GM23248 (cell line): ENCODE data around the gene MAPT. TPM values are rescaled to one million over a fixed set of nuclear protein-coding genes. Genes with fewer than 3 reads are reported as not detected.

Source experiments
- DNase-seq: peaks from one replicate; pipeline ENCODE4 v3.0.0-alpha.2; 2015
- H2AFZ ChIP-seq: fragments of 200-600 bp; sonication (generic); 2 replicates; pipeline ENCODE4 v1.6.1; 2016; ENCODE audit warnings: antibody characterized with exemption
- H3F3A ChIP-seq: fragments of 200-600 bp; sonication (generic); 2 replicates; pipeline ENCODE4 v1.6.1; 2016; ENCODE audit warnings: mild to moderate bottlenecking, antibody characterized with exemption, mixed run types; ENCODE audit not compliant: insufficient read depth
- H3K27ac ChIP-seq: fragments of 200-600 bp; sonication (generic); 2 replicates; pipeline ENCODE4 v1.5.1; 2016; ENCODE audit warnings: mild to moderate bottlenecking
- H3K27me3 ChIP-seq: fragments of 200-600 bp; sonication (generic); replicated peaks from 2 replicates; pipeline ENCODE4 v1.6.1; 2016; ENCODE audit warnings: mild to moderate bottlenecking; ENCODE audit not compliant: insufficient read depth
- H3K36me3 ChIP-seq: fragments of 200-600 bp; sonication (generic); 2 replicates; pipeline ENCODE4 v1.6.1; 2016; ENCODE audit warnings: low read depth, mild to moderate bottlenecking
- H3K4me1 ChIP-seq: fragments of 200-600 bp; sonication (generic); 2 replicates; pipeline ENCODE4 v1.6.1; 2016; ENCODE audit warnings: mild to moderate bottlenecking; ENCODE audit not compliant: insufficient read depth
- H3K4me2 ChIP-seq: fragments of 200-600 bp; sonication (generic); one replicate; pipeline ENCODE4 v1.6.1; 2016; ENCODE audit warnings: mild to moderate bottlenecking; ENCODE audit not compliant: unreplicated experiment
- H3K4me3 ChIP-seq: fragments of 200-600 bp; sonication (generic); 2 replicates; pipeline ENCODE4 v1.5.1; 2016; ENCODE audit warnings: mild to moderate bottlenecking
- H3K79me2 ChIP-seq: fragments of 200-600 bp; sonication (generic); 2 replicates; pipeline ENCODE4 v1.6.1; 2016; ENCODE audit warnings: mild to moderate bottlenecking; ENCODE audit not compliant: insufficient read depth
- H3K9ac ChIP-seq: fragments of 200-600 bp; sonication (generic); 2 replicates; pipeline ENCODE4 v1.6.1; 2016; ENCODE audit warnings: mild to moderate bottlenecking
- H3K9me2 ChIP-seq: fragments of 200-600 bp; sonication (generic); 2 replicates; pipeline ENCODE4 v1.6.1; 2016; ENCODE audit warnings: mixed run types, mild to moderate bottlenecking, moderate library complexity; ENCODE audit not compliant: insufficient read depth
- H3K9me3 ChIP-seq: fragments of 200-600 bp; sonication (generic); one replicate; pipeline ENCODE4 v1.6.1; 2017; ENCODE audit warnings: low read depth
- H4K20me1 ChIP-seq: fragments of 200-600 bp; sonication (generic); 2 replicates; pipeline ENCODE4 v1.6.0; 2016; ENCODE audit not compliant: insufficient read depth
- EZH2 ChIP-seq: fragments of 200-600 bp; sonication (generic); IDR thresholded peaks from 2 replicates; pipeline ENCODE4 v1.6.1; 2018; ENCODE audit warnings: antibody characterized with exemption, mild to moderate bottlenecking; ENCODE audit not compliant: insufficient read depth, poor library complexity, severe bottlenecking
- EZH2phosphoT487 ChIP-seq: fragments of 200-600 bp; sonication (generic); IDR thresholded peaks from 2 replicates; pipeline ENCODE4 v1.6.1; 2018; ENCODE audit warnings: antibody characterized with exemption, moderate library complexity, mild to moderate bottlenecking, low read depth; ENCODE audit not compliant: insufficient read depth
- WGBS, 2 experiments: methylation state at CpG; one replicate each; pipeline ENCODE4 v1.1.6; 2015 to 2017; ENCODE audit warnings: low lambda C conversion rate in 2 of 2, low coverage in 1 of 2; ENCODE audit errors: missing lambda C conversion rate in 2 of 2; 5-methylcytosine and 5-hydroxymethylcytosine counted together
- in situ Hi-C: fragments of 300-500 bp; cut with MboI; formaldehyde crosslinking; loops from 2 replicates; pipeline ENCODE4 v1.15.0; 2020
- polyA plus RNA-seq: library from polyadenylated mRNA; unstranded; fragments of >200 nt; fragmentation: Nextera tagmentation; extraction: Ambion mirVana; gene quantifications from 2 replicates; pipeline ENCODE4 v1.2.1, GENCODE V29; 2016
- total RNA-seq: library from RNA; depleted of rRNA; stranded (reverse); fragments of >200 nt; shearing (Covaris generic); gene quantifications from 2 replicates; pipeline ENCODE4 v1.2.3, GENCODE V29; 2014

The MAPT gene
- total and polyA plus RNA-seq, 2 experiments from 2014 or later: 0.06 TPM; not detected in 1

- no peaks in the 10 kb centered on the region for H3K9me3 ChIP-seq
- TF ChIP-seq EZH2: no peak
- no peak for TF ChIP-seq EZH2phosphoT487
- no peak overlapping the region for H2AFZ ChIP-seq
- H4K20me1 ChIP-seq: no peaks in the 10 kb centered on the region
- no peaks in the 10 kb centered on the region for H3K4me1 ChIP-seq
- no peak for DNase-seq
- no peak overlapping the region for H3K4me3 ChIP-seq
- no peaks in the 10 kb centered on the region for H3F3A ChIP-seq
- no peak overlapping the region for H3K4me2 ChIP-seq
- in situ Hi-C loops: no loop called here
- no peaks in the 10 kb centered on the region for H3K9me2 ChIP-seq
- H3K27ac ChIP-seq: no peak overlapping the region
- H3K9ac ChIP-seq: no peak overlapping the region
- peaks cover 8% of the 10 kb centered on the region for H3K27me3 ChIP-seq
- H3K79me2 ChIP-seq: no peaks in the 10 kb centered on the region
- H3K36me3 ChIP-seq: no peaks in the 10 kb centered on the region
- 70 to 73% methylated on average over 18 of the region's 18 CpGs for WGBS, 2 experiments
Measured at GRCh38 chr17:45976755-45977505, 82.6 kb downstream of the MAPT start.

GRCh38 chr17:45977506-45977824, 83.1 kb downstream of the MAPT start:
- H3K27ac ChIP-seq: no peak overlapping the region
- H3K36me3 ChIP-seq: no peaks in the 10 kb centered on the region
- no peak overlapping the region for H3K9ac ChIP-seq
- WGBS, 2 experiments: 60 to 67% methylated on average over 4 of the region's 4 CpGs
- in situ Hi-C loops: no loop called here
- H3K4me1 ChIP-seq: no peaks in the 10 kb centered on the region
- H3K9me2 ChIP-seq: no peaks in the 10 kb centered on the region
- DNase-seq: no peak
- H3F3A ChIP-seq: no peaks in the 10 kb centered on the region
- H2AFZ ChIP-seq: no peak overlapping the region
- TF ChIP-seq EZH2: no peak
- peaks cover 5% of the 10 kb centered on the region for H3K27me3 ChIP-seq
- H3K4me3 ChIP-seq: no peak overlapping the region
- H3K4me2 ChIP-seq: no peak overlapping the region
- H4K20me1 ChIP-seq: no peaks in the 10 kb centered on the region
- H3K9me3 ChIP-seq: no peaks in the 10 kb centered on the region
- no peaks in the 10 kb centered on the region for H3K79me2 ChIP-seq

DNA sequence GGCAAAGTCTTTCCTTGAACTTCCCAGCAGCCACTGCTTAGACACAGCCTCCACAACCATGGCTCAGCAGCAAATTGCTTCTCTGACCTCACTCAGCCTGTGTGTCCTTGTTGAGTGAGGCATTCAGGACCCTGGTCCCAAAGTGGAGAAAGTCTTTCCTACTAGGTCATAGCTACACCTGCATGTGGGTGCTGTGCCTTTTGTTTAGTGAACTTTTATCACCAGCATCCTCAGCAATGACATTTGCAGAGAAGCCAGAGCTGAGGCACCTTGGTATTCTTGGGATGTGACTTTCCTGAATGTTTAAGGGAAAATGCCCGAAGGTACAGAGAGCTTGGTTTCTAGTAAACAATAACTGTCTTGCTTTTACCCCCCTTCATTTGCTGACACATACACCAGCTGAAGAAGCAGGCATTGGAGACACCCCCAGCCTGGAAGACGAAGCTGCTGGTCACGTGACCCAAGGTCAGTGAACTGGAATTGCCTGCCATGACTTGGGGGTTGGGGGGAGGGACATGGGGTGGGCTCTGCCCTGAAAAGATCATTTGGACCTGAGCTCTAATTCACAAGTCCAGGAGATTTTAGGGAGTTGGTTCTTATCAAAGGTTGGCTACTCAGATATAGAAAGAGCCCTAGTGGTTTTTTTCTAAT, 83.7 kb downstream of the MAPT start:
- no peak overlapping the region for H3K4me3 ChIP-seq
- no peak for DNase-seq
- H3K79me2 ChIP-seq: no peaks in the 10 kb centered on the region
- in situ Hi-C loops: no loop called here
- H3F3A ChIP-seq: no peaks in the 10 kb centered on the region
- no peak overlapping the region for H3K27ac ChIP-seq
- H3K9ac ChIP-seq: no peak overlapping the region
- no peak overlapping the region for H2AFZ ChIP-seq
- H3K4me1 ChIP-seq: no peaks in the 10 kb centered on the region
- H3K9me2 ChIP-seq: no peaks in the 10 kb centered on the region
- 54 to 58% methylated on average over 3 of the region's 3 CpGs for WGBS, 2 experiments
- H4K20me1 ChIP-seq: no peaks in the 10 kb centered on the region
- no peak overlapping the region for H3K4me2 ChIP-seq
- no peak for TF ChIP-seq EZH2phosphoT487
- TF ChIP-seq EZH2: no peak
- no peaks in the 10 kb centered on the region for H3K9me3 ChIP-seq
- H3K36me3 ChIP-seq: no peaks in the 10 kb centered on the region
- H3K27me3 ChIP-seq: no peaks in the 10 kb centered on the region

DNA sequence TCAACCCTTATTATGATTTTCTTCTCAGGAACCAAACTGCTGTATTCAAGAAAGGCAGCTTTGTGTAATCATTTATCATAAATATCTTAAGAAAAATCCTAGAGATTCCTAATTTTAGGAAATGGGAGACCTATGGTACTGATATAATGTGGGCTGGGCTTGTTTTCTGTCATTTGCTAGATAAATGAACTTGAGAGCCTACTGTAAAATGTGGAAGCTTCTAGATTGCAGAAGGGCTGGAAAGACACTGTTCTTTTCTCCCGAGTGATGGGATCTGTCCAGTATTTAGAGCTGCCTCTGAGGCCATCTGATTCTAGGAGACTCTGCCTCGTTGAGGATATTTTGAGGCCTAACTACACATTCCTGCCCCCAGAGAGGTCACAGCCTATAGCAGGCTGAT, 84.8 kb downstream of the MAPT start:
- DNase-seq: no peak
- H3K4me3 ChIP-seq: no peak overlapping the region

More for the DNA sequence above, 84.8 kb downstream of the MAPT start:
- H2AFZ ChIP-seq: no peak overlapping the region
- no peaks in the 10 kb centered on the region for H3F3A ChIP-seq
- no peak overlapping the region for H3K4me2 ChIP-seq
- H3K9me2 ChIP-seq: no peaks in the 10 kb centered on the region
- H3K9me3 ChIP-seq: no peaks in the 10 kb centered on the region
- no peaks in the 10 kb centered on the region for H3K79me2 ChIP-seq
- no peak for TF ChIP-seq EZH2
- TF ChIP-seq EZH2phosphoT487: no peak
- no peak overlapping the region for H3K9ac ChIP-seq
- WGBS, 2 experiments: 26 to 29% methylated on average over 2 of the region's 2 CpGs
- in situ Hi-C loops: no loop called here
- H3K27me3 ChIP-seq: no peaks in the 10 kb centered on the region
- H3K36me3 ChIP-seq: no peaks in the 10 kb centered on the region
- H4K20me1 ChIP-seq: no peaks in the 10 kb centered on the region
- no peaks in the 10 kb centered on the region for H3K4me1 ChIP-seq
- H3K27ac ChIP-seq: no peak overlapping the region
